Spleen (tissue), 11 donors: ENCODE measurements around the gene LPCAT2. TPM values are rescaled to one million over a fixed set of nuclear protein-coding genes. Genes with fewer than 3 reads are reported as not detected.

ENCODE experiments used
- DNase-seq: peaks from one replicate; pipeline ENCODE4 v3.0.0-alpha.2; 2020
- H3K27ac ChIP-seq, 8 donors: fragments of 200-600 bp; sonication (generic) in 7 of 8; 1 replicate in 4 of 8; 2 replicates in 4 of 8; pipeline versions ENCODE4 v1.5.0 to v1.8.0; 2016 to 2021; ENCODE audit warnings: inconsistent platforms in 4 of 8, mild to moderate bottlenecking in 4 of 8, moderate library complexity in 1 of 8
- H3K27me3 ChIP-seq, 7 donors: fragments of 200-600 bp; sonication (generic) in 6 of 7; replicated peaks in 1 of 7; 1 replicate in 4 of 7; 2 replicates in 3 of 7; pipeline versions ENCODE4 v1.5.0 to v1.8.0; 2016 to 2021; ENCODE audit warnings: inconsistent platforms in 3 of 7, mild to moderate bottlenecking in 1 of 7
- H3K36me3 ChIP-seq, 6 donors: fragments of 200-600 bp; sonication (generic) in 5 of 6; 1 replicate in 4 of 6; 2 replicates in 2 of 6; pipeline versions ENCODE4 v1.5.0 to v1.8.0; 2016 to 2021; ENCODE audit warnings: inconsistent platforms in 2 of 6
- H3K4me1 ChIP-seq, 6 donors: fragments of 200-600 bp; sonication (generic) in 5 of 6; 1 replicate in 3 of 6; 2 replicates in 3 of 6; pipeline versions ENCODE4 v1.5.0 to v1.8.0; 2016 to 2021; ENCODE audit warnings: inconsistent platforms in 3 of 6
- H3K4me3 ChIP-seq, 8 donors: fragments of 200-600 bp; sonication (generic) in 7 of 8; 1 replicate in 4 of 8; 2 replicates in 4 of 8; pipeline versions ENCODE4 v1.5.0 to v1.8.0; 2016 to 2021; ENCODE audit warnings: inconsistent platforms in 4 of 8, mild to moderate bottlenecking in 4 of 8, moderate library complexity in 2 of 8
- H3K9me3 ChIP-seq, 8 donors: fragments of 200-600 bp; sonication (generic) in 7 of 8; 1 replicate in 4 of 8; 2 replicates in 4 of 8; pipeline versions ENCODE4 v1.5.0 to v1.8.0; 2016 to 2021; ENCODE audit warnings: inconsistent platforms in 4 of 8
- CTCF ChIP-seq, 11 experiments: fragments of 200-600 bp in 7 of 11; fragments of 450-650 bp in 4 of 11; sonication (generic) in 4 of 11; IDR thresholded peaks in 8 of 11; conservative IDR thresholded peaks in 3 of 11; 1 replicate in 7 of 11; 2 replicates in 4 of 11; pipeline versions ENCODE4 v1.4.0 to v1.8.0; 2016 to 2021; ENCODE audit warnings: antibody characterized with exemption in 11 of 11, inconsistent platforms in 4 of 11, mild to moderate bottlenecking in 1 of 11
- POLR2A ChIP-seq, 3 donors: fragments of 450-650 bp; IDR thresholded peaks; one replicate each; pipeline ENCODE4 v1.5.1; 2017; ENCODE audit warnings: antibody characterized with exemption in 3 of 3, mild to moderate bottlenecking in 1 of 3
- POLR2AphosphoS5 ChIP-seq, 3 donors: sonication (generic); formaldehyde crosslinking; IDR thresholded peaks; one replicate each; pipeline ENCODE4 v1.5.1; 2017; ENCODE audit warnings: antibody characterized with exemption in 3 of 3
- WGBS, 5 donors: extraction: QIAGEN DNeasy Blood & Tissue Kit in 3 of 5; methylation state at CpG; one replicate each; pipeline versions ENCODE4 v1.1.5 to v1.1.7; 2013 to 2018; 5-methylcytosine and 5-hydroxymethylcytosine counted together
- intact Hi-C: fragments of 100-400 bp; cut with DNase I; formaldehyde crosslinking; loops from one replicate; pipeline ENCODE4 v1.15.0; 2023; ENCODE audit warnings: low total_unique reads
- polyA plus RNA-seq, 3 donors: library from polyadenylated mRNA; stranded (reverse); fragments of 200-250 nt; gene quantifications; one replicate each; pipeline ENCODE4 v1.2.1, GENCODE V29; 2013
- total RNA-seq, 7 donors: library from RNA; depleted of rRNA in 3 of 7; stranded (reverse); fragments of >200 nt in 3 of 7; fragmentation: NEBNext Ultra II Directional in 4 of 7; extraction: Animal tissue kit (Norgen Biotek cat#: 25700) in 4 of 7; gene quantifications; one replicate each; pipeline versions ENCODE4 v1.1.0 to v1.2.1, GENCODE V29; 2016 to 2021
- donor health status: healthy with polysubstance abuse.
- donor health status: DM: no; HTN: no; CAD: no; lungs with moderate emphysema.
- donor health status: DM: no; HTN: no; CAD: no.
- donor health status: Bipolar disorder and iron deficiency.
- donor health status: healthy.
- donor health status: DM: no; HTN: no; CAD: no.
- donor health status: DM: yes; HTN: yes; CAD: no.

Gene LPCAT2
- total and polyA plus RNA-seq, 10 donors = 3.4 to 44.3 (median 31.1) TPM

GRCh38 chr16:55469821-55470532 is 38.9 kb upstream of the LPCAT2 start:
- Histone ChIP-seq H3K27ac (no peak overlapping the region), H3K36me3 (no peaks in the 10 kb centered on the region), H3K27me3 (no peaks in the 10 kb centered on the region), H3K9me3 (no peaks in the 10 kb centered on the region), H3K4me3 (no peak overlapping the region), H3K4me1 (peaks cover 0 to 5% (median 2%) of the 10 kb centered on the region in 6 donors)
- intact Hi-C loops = loop anchor here (5.0 to 10.0 kb wide), 4 partner anchors 237 to 885 kb away; no protein-coding TSS in a partner anchor
- TF ChIP-seq CTCF (IDR thresholded peaks at IDR 0.05 in 8 of 11, conservative IDR thresholded peaks at IDR 0.05 in 3 of 11) (no peak), POLR2AphosphoS5 (IDR thresholded peaks at IDR 0.05) (no peak), POLR2A (IDR thresholded peaks at IDR 0.05) (no peak)
- no peak for DNase-seq
- WGBS, 5 donors = 82 to 91% (median 89%) methylated on average over 9 of the region's 9 CpGs

GRCh38 chr16:55470533-55471371 is 38.1 kb upstream of the LPCAT2 start:
- H3K36me3 ChIP-seq = no peaks in the 10 kb centered on the region
- 63 to 81% (median 79%) methylated on average over 7 of the region's 7 CpGs for WGBS, 5 donors
- no peak for DNase-seq
- intact Hi-C loops = no loop called here
- TF ChIP-seq CTCF (IDR thresholded peaks at IDR 0.05 in 8 of 11, conservative IDR thresholded peaks at IDR 0.05 in 3 of 11) (no peak), POLR2A (IDR thresholded peaks at IDR 0.05) (no peak), POLR2AphosphoS5 (IDR thresholded peaks at IDR 0.05) (no peak)
- H3K4me3 ChIP-seq = no peak overlapping the region
- no peaks in the 10 kb centered on the region for H3K4me1 ChIP-seq
- H3K9me3 ChIP-seq = no peaks in the 10 kb centered on the region
- no peaks in the 10 kb centered on the region for H3K27me3 ChIP-seq
- no peak overlapping the region for H3K27ac ChIP-seq

- DNase-seq = no peak
- intact Hi-C loops = no loop called here
- WGBS, 5 donors = 67 to 82% (median 70%) methylated on average over 4 of the region's 4 CpGs
- Histone ChIP-seq H3K27ac (no peak overlapping the region), H3K36me3 (no peaks in the 10 kb centered on the region), H3K9me3 (no peaks in the 10 kb centered on the region), H3K4me3 (no peak overlapping the region), H3K27me3 (no peaks in the 10 kb centered on the region), H3K4me1 (no peaks in the 10 kb centered on the region)
- TF ChIP-seq POLR2AphosphoS5 (IDR thresholded peaks at IDR 0.05) (no peak), CTCF (IDR thresholded peaks at IDR 0.05 in 8 of 11, conservative IDR thresholded peaks at IDR 0.05 in 3 of 11) (no peak), POLR2A (IDR thresholded peaks at IDR 0.05) (no peak)
Observed at GRCh38 chr16:55471448-55472097, 37.3 kb upstream of the LPCAT2 start.
